HTERT RPE-1 (cell line): Measurements from ENCODE around the gene IGF2BP1.
"Not testable (repeated sequence)": the region's sequence is repeated elsewhere in the genome, so short reads cannot be mapped to it uniquely, and the experiment has no call there.

Experiments used
- in situ Hi-C: fragments of 300-500 bp; cut with MboI; formaldehyde crosslinking; loops from 4 replicates; pipeline ENCODE4 v1.14.3; 2020; ENCODE audit warnings: low sequenced_read_pairs

The IGF2BP1 gene

GRCh38 chr17:49089094-49089493 is 91.9 kb downstream of the IGF2BP1 start:
- in situ Hi-C loops = no loop called here

- in situ Hi-C loops = no loop called here
These were observed 93.9 kb downstream of the IGF2BP1 start for GRCh38 chr17:49090878-49091594.

GRCh38 chr17:49093131-49093530 is 95.9 kb downstream of the IGF2BP1 start:
- in situ Hi-C loops = no loop called here

DNA sequence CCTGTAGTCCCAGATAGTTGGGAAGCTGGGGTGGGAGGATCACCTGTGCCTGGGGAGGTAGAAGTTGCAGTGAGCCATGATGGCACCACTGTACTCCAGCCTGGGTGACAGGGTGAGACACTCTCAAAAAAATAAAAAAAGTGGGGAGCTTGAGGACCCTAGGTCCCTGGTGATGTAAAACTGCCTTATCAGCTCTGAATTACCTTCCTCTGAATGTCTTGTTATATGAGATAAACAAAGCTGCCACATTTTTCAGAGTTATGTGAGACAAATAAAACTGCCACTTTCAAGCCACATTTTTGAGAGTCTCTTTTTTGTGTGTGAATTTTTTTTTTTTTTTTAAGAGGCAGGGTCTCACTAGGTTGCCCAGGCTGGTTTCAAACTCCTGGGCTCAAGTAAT is 103.4 kb downstream of the IGF2BP1 start:
- in situ Hi-C loops = no loop called here

- in situ Hi-C loops = no loop called here
These were observed 103.9 kb downstream of the IGF2BP1 start for GRCh38 chr17:49101054-49101534.

- in situ Hi-C loops = not testable (repeated sequence)
These were observed 106.2 kb downstream of the IGF2BP1 start for GRCh38 chr17:49103360-49103759.

DNA sequence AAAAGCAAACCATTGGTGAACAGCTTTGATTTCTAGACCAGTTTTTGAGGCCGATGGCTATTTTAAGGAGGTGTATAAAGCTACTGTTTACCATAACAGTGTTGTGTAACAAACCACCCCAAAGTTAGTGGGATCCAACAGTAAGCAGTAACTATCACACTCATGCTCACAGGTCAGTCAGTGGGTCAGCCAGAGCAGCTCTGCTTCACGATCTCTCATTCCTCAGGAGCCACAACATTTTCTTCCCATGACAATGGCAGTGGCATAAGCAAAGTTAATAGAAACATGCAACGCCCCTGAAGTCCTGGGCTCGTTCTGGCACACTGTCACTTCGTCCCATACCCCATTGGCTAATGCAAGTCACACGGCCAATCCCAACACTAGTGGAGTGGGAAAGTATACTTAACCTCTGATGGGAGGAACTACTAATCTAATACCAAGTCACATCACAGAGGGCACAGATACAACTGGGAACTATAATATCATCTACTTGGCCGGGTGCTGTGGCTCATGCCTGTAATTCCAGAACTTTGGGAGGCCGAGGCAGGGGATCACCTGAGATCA is 107.4 kb downstream of the IGF2BP1 start:
- in situ Hi-C loops = no loop called here
